HG02943 (cell line): ENCODE measurements around the gene CD300A.

Experiments used
- ATAC-seq: cut with Tn5 transposase; IDR thresholded peaks from one replicate; pipeline ENCODE4 v1.9.1; 2021; ENCODE audit warnings: mild to moderate bottlenecking, low read depth, moderate library complexity; ENCODE audit not compliant: unreplicated experiment

The CD300A gene

DNA sequence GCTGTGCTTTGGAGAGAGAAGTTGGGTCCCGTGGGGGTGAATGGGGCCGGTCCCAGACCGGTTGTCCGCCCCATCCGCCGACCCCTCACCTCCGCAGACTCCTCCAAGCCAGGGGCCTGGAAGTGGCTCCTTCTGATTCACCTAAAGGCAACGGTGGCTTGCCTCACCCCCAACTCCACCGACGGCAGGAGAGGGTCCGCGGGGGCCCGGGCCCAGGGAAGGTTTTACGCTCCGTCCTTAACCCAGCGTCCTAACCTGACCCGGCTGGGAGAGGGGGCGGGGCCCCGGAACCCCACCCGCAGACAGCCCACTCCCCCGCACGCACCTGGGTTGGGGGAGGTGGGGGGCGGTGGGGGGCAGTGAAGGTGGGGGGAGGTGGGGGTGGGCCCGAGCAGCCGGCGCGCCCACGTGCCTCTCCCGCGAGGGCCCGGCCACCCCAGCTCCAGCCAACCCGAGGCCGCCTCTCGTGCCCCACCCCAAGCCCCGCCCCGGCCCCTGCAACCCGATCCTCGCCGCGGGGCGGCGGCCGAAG lies 12.7 kb upstream of the CD300A start:
- no peak for ATAC-seq

DNA sequence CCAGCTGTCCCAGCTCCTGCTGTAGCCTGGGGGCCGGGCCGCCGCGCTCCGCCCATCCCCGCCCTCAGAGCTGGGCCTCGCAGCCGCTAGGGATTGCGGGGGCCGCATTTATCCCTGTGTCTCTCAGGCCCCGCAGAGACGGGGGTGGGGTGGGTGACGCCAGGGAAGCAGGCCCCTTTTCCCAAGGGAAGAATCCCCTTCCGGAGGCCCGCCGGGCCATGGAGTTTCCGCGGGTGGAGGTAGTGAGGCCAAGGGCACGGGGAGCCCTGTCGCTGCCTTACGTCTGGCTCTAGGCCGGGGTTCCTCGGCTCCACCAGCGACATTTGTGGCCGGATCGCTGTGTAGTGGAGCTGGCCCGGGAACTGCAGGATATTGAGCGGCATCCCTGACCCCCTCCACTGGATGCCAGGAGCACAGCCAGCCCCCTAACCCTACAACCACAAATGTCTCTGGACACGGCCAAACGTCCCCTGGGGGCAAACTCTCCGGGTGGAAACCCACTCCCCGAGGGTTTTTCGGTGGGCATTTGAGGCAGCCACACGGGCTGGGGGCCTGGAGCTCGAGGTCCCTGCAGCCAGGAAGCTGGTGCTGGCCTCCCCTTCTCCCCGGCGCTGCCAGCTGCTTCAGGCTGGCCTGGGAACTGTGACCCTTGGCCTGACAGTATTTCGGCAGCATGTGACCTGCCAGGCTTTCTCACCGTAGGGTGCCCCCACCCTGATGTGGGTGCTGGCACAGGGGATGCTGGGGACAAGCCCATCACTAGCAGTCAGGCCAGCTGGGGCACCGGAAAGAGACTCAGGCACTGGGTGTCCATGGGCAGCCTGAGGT lies 12.0 kb upstream of the CD300A start:
- peak; percentile 85 for ATAC-seq

DNA sequence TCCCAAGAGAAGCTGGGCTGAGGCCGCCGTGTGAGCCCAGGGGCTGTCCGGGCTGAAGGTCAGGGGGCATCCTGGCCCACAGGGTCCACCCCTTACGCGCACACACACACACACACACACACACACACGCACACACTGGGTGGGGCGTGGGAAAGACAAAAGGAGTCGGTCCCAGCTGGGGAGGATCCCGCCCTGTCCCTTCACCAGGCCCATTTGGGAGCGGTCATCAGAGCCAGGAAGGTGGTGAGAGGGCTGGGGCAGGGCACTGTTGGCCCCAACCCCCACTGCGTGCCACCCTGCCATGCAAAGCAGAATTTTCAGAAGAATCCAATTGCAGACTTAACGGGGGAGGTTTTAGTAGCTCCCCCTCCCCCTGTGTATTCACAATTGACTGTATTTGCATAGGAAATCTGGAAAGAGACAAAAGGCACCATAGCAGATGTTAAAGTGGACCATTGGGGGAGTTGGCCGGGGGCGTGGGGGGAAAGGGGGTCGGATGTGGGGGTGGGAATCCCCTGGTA lies 11.3 kb upstream of the CD300A start:
- ATAC-seq = no peak

DNA sequence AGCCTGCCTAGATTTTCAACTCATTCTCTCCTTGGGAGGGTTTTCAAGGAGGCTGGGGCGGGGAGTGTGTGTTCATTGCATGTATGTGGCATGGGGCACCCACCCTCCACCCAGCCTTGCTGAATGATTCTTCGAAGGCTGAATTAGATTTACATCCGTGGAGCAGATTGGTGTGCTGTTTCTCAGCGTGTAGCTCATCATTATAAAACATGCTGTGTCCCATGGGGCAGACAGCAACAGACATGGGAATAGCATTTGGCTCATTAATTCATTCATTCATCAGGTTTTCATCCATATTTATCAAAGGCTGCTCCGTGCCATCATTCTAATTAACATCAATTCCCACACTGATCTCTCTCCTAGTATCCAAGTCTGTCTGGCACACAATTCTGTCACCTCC lies 10.6 kb upstream of the CD300A start:
- no peak for ATAC-seq

DNA sequence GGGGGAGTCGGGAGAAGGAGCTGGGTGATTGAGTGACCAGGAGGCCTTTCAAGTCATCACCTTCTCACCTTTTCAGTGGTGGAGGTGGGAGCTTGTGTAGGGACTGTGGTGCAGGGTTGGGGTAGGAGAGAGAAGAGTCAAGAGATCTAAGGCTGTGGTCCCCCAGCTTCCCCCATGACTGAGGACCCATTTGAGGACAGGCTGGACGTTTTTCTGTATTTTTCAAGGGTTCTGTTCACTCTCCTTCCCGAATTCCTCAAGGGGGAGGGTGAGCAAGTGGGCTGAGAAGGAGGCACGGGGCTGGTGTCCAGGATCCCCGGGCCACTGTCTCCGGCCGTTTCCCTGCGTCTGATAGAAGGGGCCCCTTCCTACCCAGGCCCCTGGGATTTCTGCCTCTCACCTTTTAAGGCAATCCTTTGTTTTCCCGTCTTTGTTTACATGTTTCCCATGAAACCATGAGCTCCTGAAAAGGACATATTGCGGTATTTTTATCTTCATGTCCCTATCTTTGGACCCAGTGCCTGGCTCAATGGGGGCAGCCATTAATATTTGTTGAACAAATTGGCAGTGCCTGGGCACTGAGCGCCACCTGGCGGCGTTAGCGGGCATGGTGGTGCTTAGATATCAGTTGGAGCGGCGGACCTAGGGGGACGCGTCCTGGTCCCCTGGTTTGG lies 9.2 kb upstream of the CD300A start:
- no peak for ATAC-seq

DNA sequence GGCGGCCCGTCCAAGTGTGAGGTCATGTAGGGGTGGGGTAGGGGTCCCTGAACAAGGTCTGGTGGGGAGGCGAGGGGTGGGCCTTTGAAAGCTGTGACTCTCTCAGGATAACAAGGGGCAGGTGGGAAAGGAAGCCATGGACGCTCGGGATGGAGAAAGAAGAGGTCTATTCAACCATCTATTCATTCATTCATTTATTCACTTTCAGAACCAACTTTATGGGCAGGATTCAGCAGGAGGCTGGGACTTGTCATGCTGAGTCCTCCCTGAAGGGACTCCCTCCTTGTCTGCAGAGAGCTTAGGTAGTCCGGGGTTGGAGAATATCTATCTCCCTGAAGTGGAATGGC lies 8.6 kb upstream of the CD300A start:
- no peak for ATAC-seq

DNA sequence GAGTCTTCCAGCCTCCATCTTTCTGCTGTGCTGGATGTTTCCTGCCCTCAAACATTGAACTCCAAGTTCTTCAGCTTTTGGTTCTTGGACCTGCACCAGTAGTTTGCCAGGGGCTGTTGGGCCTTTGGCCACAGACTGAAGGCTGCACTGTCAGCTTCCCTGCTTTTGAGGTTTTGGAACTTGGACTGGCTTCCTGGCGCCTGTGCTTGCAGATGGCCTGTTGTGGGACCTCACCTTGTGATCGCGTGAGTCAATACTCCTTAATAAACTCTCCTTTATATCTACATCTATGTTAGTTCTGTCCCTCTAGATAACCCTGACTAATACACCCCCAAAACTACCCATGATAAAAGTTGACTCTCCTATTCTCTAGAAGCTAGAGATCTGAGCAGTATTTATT lies 7.6 kb upstream of the CD300A start:
- no peak for ATAC-seq

DNA sequence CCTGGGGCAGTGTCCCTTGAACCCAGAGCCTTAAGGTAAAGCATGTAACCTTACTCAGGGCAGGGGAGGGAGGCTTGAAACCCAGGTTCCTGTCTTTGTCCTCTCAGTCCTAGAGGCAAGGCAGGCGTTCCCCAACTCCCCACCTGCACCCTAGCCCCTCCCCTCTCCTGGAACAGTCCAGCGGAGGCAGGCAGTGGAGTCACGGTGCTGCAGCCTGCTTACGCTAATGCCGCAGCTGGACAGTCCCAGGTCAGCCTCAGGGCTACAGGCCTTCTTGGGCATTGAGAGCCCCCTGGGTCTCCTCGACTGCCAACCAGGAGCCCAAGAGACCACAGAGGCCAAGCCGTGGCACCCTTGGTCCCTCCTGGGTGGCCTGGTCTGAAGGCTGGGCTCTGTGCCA lies 6.8 kb upstream of the CD300A start:
- ATAC-seq = no peak

DNA sequence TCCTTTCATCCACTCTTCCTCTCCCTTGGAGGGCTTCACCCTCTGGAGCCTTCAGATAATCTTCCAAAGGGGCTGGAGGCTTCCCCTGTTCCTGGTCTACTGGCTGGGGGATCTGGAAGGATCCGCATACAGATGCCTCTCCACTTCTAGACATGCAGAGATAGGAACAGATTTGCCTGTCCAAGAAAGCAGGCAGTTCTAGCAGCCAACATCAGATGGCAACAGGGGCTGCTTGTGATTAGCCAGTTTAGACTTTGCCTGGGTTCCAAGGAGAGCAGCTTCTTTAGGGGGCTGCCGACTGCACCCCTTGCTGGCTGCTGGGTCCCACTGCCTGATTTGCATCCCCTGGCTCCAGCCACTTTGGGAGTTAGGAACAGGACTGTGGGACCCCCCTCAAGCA lies 6.2 kb upstream of the CD300A start:
- ATAC-seq = no peak

DNA sequence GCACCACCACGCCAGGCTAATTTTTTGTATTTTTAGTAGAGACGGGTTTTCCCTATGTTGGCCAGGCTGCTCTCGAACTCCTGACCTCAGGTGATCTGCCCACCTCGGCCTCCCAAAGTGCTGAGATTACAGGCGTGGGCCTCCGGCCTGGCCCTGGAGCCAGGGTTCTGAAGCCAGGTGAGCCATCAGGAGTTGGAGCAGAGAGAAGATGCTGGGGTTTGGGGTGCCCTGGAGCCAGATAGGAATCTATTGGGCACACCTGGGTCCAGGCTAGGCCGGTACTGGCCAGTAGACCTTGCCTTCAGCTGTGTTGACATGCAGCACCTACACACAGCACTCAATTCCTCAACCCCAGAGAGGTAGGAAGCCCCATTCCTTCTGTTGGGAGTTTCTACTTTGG lies 5.4 kb upstream of the CD300A start:
- ATAC-seq = no peak

DNA sequence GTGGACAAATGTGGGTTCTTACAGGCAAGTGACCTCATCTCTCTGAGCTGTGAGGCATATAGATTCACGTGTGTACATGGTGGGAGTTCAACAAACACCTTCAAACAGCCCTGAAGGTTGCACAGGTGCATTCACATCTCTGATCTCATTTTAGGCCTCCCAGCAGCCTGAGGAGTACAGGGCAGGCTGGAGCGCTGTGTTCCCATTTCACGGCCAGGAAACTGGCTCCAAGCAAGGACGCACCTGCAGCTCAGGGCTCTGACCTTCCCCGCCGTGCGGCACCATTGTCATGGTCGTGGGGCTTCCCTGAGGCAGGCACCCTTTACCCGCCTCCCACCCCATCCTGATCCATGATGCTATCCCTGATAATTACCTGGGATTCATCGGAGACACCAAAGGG lies 4.8 kb upstream of the CD300A start:
- ATAC-seq = no peak

DNA sequence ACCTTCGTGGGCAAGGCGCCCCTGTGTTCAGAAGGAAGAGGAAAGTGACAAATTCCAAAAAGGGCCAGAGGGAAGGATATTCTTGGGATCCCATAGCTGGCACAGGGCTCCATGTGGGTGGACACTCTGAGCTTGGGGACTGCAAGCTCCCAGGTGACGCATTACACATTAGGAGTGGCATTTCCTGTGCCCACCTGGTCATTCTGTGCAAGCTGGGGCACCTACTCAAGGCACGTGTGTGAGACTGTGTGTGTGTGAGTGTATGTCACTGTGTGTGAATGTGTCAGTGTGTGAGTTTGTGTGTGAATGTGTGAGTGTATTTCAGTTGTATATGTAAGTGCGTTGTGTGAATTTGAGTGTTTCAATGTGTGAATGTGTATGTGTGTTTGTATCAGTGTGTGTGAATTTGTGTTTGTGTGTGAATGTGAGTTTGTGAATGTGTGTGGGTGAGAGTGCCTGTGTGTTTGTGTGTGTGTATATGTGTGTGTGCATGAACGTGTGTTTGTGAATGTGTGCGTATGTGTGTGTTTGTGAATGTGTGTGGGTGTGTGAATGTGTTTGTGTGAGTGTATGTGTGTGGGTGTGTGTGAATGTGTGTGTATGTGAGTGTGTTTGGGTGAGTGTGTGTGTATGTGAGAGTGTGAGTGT lies 1.6 kb upstream of the CD300A start:
- ATAC-seq = no peak

DNA sequence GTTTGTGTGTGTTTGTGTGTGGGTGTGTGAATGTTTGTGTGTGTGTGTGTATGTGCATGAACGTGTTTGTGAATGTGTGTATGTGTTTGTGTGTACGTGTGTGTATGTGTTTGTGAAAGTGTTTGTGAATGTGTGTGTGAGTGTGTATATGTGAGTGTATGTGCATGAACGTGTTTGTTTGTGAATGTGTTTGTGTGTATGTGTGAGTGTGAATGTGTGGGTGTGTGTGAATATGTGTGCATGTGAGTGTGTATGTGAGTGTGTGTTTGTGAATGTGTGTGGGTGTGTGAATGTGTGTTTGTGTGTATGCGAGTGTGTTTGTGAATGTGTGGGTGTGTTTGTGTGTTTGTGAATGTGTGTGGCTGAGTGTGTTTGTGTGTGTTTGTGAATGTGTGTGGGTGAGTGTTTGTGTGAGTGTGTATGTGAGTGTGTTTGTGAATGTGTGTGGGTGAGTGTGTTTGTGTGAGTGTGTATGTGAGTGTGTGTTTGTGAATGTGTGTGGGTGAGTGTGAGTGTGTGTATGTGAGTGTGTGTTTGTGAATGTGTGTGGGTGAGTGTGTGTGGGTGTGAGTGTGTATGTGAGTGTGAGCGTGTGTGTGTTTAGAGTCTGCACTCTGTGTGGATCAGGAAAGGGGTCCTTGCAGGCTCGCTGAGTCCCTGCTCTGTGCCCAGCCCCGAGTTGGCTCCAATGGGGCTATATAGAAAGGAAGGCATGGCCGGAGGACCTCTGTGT lies 890 bp upstream of the CD300A start:
- no peak for ATAC-seq

DNA sequence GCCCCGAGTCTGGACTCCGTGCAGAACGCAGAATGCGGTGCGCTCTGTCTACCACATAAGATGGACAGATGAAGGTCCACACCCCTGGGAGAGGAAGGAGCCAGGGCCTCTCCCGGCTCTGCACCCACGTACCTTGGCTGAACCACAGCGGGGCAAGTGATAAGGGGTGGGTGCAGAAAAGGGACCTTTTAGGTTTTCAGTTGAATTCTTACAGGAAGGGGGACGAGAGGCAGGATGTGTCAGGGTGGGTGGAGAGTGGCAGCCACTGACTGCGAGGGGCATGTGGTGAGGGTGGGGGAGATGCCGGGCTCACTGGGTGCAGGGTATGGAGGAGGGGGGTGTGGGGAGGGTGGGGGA lies 372 bp downstream of the CD300A start:
- no peak for ATAC-seq

DNA sequence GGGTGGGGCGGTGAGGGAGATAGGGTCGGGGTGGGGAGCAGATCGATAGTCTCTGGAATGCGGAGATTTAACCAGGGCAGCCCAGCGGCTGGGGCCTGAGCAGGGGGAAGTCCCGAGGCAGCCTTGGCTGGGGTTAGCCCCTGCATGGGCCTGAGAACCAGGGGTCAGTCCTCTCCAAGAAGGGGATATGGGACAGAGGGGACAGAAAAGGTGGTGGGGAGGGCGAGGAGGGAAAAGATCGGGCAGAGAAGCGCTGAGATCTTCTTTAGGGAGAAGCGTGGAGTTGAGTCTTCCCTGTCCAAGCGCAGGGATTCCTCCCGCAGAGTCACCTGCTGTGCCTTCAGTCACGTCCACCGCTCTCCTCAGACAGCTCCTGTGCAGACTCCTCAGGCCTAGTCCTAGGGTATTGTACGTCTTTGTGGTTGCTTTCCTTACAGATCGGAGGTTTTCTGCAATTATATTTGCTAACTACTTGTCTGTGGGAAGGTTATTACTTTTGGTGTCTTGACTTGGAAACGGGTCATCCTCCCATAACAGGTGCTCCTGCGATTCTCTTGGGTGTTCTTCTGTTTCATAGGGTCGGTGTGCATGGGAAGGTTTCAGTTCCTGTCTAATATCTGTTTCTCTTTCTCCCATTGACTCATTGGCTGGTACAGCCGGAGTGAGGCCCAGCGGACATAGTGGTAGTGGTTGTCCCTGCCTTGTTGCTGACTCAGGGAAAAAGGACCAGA lies 952 bp downstream of the CD300A start:
- ATAC-seq = peak; percentile 77

DNA sequence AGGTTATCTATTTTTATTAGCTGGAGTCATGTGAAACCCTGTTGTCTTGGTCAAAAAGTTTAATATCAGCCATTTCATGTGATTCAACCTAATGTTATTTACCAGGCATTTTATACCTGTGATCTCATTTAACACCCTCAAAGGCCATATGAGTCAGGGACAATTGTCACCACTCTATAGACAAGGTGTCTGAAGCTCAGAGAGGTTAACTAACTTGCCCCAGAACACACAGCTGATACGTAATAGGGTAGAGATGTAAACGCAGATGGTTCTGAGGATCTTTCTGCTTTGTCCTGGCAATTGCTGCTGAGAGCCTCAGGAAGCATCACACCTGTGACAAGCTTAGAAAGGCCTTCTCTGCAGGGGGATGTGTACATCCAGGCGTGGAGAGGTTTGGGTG lies 4.9 kb downstream of the CD300A start:
- no peak for ATAC-seq

DNA sequence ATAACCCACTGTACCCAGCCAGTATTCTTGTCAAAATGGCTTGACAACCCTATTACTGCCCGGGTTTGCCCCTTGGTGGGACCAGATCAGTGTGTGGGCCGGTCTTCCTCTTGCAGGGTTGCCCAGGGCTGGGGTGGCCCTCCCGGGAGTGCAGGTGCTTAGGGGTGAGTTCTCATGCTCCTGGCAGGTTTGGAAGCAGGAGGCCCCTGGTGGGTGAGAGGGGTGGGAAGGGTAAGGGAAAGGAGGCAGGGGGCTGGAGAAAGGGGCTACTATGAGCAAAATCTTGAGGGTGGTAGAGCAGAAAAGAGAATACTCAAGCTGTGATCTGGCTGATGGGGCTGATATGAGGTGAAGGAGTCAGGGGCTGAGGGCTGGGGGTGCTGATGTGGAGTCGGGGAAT lies 6.5 kb downstream of the CD300A start:
- no peak for ATAC-seq

DNA sequence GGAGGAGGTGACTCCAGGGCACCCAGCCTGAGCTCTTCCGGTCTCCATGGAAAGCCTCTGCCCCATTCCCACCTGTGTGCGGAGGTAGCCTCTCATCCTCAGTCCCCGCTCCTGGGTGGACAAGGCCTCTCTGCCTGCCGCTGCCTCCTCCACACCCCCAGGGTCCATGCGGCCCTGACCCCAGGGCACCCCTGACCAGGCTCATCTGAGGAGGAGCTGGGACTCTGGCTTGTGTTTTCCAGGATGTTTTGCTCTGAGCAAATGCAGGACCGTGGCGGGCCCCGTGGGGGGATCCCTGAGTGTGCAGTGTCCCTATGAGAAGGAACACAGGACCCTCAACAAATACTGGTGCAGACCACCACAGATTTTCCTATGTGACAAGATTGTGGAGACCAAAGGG lies 6.9 kb downstream of the CD300A start:
- ATAC-seq = no peak

DNA sequence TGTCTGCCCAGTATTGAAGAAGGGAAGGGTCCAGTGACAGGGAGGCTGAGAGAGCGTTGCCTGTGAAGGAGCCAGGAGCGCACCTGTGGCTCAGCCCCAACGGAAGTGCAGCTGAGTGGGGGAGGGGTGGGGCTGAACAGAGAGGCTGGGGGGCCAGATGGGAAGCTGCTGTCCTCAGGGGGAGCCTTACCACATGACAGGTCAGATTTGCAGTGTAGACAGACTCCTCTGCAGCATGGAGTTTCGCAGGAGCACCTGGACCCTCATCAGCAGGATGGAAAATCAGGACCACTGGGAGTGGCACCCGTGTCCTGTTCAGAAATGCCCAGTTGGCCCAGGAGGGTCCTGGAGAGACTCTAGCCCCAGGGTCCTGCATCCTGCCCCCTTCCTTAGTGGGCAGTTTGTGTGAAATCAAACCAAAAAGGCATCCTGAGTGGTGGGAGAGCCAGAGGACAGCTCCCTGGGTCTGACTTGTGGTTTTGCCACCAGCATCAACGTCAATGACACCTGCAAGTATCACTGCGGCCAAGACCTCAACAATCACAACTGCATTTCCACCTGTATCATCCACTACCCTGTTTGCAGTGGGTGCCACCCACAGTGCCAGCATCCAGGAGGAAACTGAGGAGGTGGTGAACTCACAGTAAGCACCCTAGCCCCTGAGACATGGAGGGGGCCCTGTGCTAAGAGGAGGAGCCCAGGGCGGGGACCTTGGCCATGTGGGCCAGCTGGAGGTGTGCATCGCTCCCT lies 7.8 kb downstream of the CD300A start:
- ATAC-seq = no peak
